ENCODE results near the gene EXOSC5. TPM values are rescaled to one million over a fixed set of nuclear protein-coding genes. Genes with fewer than 3 reads are reported as not detected.
"Not testable (repeated sequence)": the region's sequence is repeated elsewhere in the genome, so short reads cannot be mapped to it uniquely, and the experiment has no call there.

Gene EXOSC5
- total RNA-seq, 4 donors from 2014 or later: 28.6 to 34.5 (median 28.9) TPM

GRCh38 chr19:41441321-41441945, 44.3 kb upstream of the EXOSC5 start:
- DNase-seq (ENCODE audit: low spot score in 2 of 2): peak in 1 of 2 donors; percentile 59
- no peak overlapping the region for H3K4me3 ChIP-seq (ENCODE audit: low read depth, poor library complexity, severe bottlenecking)
- TF ChIP-seq CTCF (IDR thresholded peaks at IDR 0.05): no peak
- TF ChIP-seq POLR2A (IDR thresholded peaks at IDR 0.05): no peak
- intact Hi-C loops (cut with DNase I; ENCODE audit: low total_unique reads): no loop called here
- WGBS, 2 donors: 64 to 71% methylated on average over 15 of the region's 15 CpGs

GRCh38 chr19:41439441-41440222, 42.5 kb upstream of the EXOSC5 start, which contains the start of gene DMAC2:
Gene DMAC2 (minus strand): TSS chr19:41439912. CDS start chr19:41439899, 13 bp downstream.
- intact Hi-C loops (cut with DNase I; ENCODE audit: low total_unique reads): no loop called here
- peak within 1 kb of the TSS; percentile 86 for H3K4me3 ChIP-seq (ENCODE audit: low read depth, poor library complexity, severe bottlenecking)
- TF ChIP-seq POLR2A (IDR thresholded peaks at IDR 0.05): no peak
- no peak for TF ChIP-seq CTCF (IDR thresholded peaks at IDR 0.05)
- DNase-seq (ENCODE audit: low spot score in 2 of 2): peak; percentile 98 to 99
- 0% methylated on average over 40 of the region's 40 CpGs for WGBS, 2 donors

GRCh38 chr19:41437944-41438574, 40.9 kb upstream of the EXOSC5 start:
- DNase-seq (ENCODE audit: low spot score in 2 of 2): peak in 1 of 2 donors; percentile 72
- intact Hi-C loops (cut with DNase I; ENCODE audit: low total_unique reads): no loop called here
- TF ChIP-seq CTCF (IDR thresholded peaks at IDR 0.05) (no peak), POLR2A (IDR thresholded peaks at IDR 0.05) (no peak)
- WGBS, 2 donors: 91 to 96% methylated on average over 7 of the region's 7 CpGs
- no peak overlapping the region for H3K4me3 ChIP-seq (ENCODE audit: low read depth, poor library complexity, severe bottlenecking)

- no peak for DNase-seq (ENCODE audit: low spot score in 2 of 2)
- intact Hi-C loops (cut with DNase I; ENCODE audit: low total_unique reads): no loop called here
- no peak overlapping the region for H3K4me3 ChIP-seq (ENCODE audit: low read depth, poor library complexity, severe bottlenecking)
- TF ChIP-seq POLR2A (IDR thresholded peaks at IDR 0.05) (no peak), CTCF (IDR thresholded peaks at IDR 0.05) (no peak)
Measured at GRCh38 chr19:41436674-41436951, 39.5 kb upstream of the EXOSC5 start.

- no peak for DNase-seq (ENCODE audit: low spot score in 2 of 2)
- no peak overlapping the region for H3K4me3 ChIP-seq (ENCODE audit: low read depth, poor library complexity, severe bottlenecking)
- TF ChIP-seq POLR2A (IDR thresholded peaks at IDR 0.05): no peak
- no peak for TF ChIP-seq CTCF (IDR thresholded peaks at IDR 0.05)
- 93 to 94% methylated on average over 19 of the region's 19 CpGs for WGBS, 2 donors
- intact Hi-C loops (cut with DNase I; ENCODE audit: low total_unique reads): no loop called here
Measured at GRCh38 chr19:41435936-41436673, 38.9 kb upstream of the EXOSC5 start.

GRCh38 chr19:41435376-41435775, 38.2 kb upstream of the EXOSC5 start:
- intact Hi-C loops (cut with DNase I; ENCODE audit: low total_unique reads); DNase-seq (ENCODE audit: low spot score in 2 of 2); H3K4me3 ChIP-seq (ENCODE audit: low read depth, poor library complexity, severe bottlenecking): not testable (repeated sequence)
- WGBS, 2 donors: 95 to 98% methylated on average over 11 of the region's 11 CpGs
